ENCODE data around the gene ZFP36L1. TPM values are rescaled to one million over a fixed set of nuclear protein-coding genes. Genes with fewer than 3 reads are reported as not detected.
"Not testable (repeated sequence)": the region's sequence is repeated elsewhere in the genome, so short reads cannot be mapped to it uniquely, and the experiment has no call there.

ZFP36L1 gene
- total RNA-seq, 3 donors from 2014 or later, result 179 to 242 (median 210) TPM

DNA sequence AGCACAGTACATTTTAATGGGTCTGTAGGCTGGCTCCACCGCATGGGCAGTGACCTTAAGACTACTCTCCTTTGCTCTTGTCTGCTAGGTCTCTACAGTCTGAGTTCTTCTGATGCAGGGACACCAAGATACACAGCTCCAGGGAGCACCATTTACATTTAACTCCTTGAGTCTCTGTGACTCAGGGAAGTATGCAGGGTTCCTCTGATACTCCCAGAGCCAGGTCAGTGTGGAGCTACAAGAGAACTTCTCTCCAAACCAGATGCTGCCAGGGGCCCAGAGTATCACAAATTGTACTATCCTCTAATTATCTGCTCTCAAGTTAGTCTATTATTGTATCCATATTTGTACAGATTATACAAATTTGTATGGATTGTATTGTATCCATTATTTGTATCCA is 15.2 kb downstream of the ZFP36L1 start:
- Mint-ChIP-seq H3K4me1 (ENCODE audit: low read depth) (peaks cover 76% of the 10 kb centered on the region), H3K9me3 (no peaks in the 10 kb centered on the region), H3K36me3 (ENCODE audit: insufficient read depth) (peaks cover 2% of the 10 kb centered on the region), H3K4me3 (no peak overlapping the region), H3K27me3 (ENCODE audit: low read depth) (no peaks in the 10 kb centered on the region)
- DNase-seq (no peak), ATAC-seq (no peak)

- no peaks in the 10 kb centered on the region for H3K27me3 Mint-ChIP-seq (ENCODE audit: low read depth)
- ATAC-seq (no peak), DNase-seq (no peak)
- H3K9me3 Mint-ChIP-seq, result no peaks in the 10 kb centered on the region
- peaks cover 2% of the 10 kb centered on the region for H3K36me3 Mint-ChIP-seq (ENCODE audit: insufficient read depth)
- H3K4me3 Mint-ChIP-seq, result no peak overlapping the region
- peaks cover 75% of the 10 kb centered on the region for H3K4me1 Mint-ChIP-seq (ENCODE audit: low read depth)
These were observed 17.2 kb downstream of the ZFP36L1 start for GRCh38 chr14:68775614-68776126.

DNA sequence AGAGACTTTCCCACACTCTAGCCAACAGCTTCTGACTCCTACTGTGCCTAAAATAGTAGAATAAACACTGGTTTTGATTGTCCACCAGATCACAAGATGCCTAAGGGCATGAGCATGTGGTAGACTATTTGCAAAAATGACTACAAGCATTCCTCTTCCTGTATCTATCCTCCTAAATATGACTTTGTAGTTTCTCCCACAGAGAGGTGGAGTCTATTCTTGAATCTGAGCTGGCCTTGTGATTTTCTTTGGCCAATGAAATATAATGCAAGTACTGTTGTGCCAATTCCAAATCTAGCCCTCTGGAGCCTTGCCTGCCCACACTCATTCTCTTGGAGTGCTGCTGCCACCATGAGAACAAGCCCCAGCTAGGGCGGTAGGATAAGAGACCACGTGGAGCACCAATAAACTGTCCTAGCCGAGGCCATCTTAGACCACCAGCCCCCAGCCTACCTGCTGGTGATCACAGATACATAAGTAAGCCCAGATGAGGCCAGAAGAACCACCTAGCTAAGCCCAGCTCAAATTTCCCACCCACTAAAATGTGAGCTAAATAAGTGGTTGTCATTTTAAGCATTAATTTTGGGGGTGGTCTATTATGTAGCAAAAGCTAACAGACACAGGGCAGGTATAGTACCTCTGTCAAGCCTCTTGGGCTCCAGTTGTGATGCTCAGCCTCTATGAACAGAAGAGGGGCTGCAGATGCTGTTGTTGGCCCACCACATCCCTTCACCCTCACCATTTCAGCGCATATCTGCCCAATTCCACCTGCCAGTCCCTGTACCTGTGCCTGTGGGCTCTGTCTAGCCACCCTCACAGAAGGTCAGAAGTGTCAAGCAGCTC is 17.9 kb downstream of the ZFP36L1 start:
- no peaks in the 10 kb centered on the region for H3K27me3 Mint-ChIP-seq (ENCODE audit: low read depth)
- H3K4me1 Mint-ChIP-seq (ENCODE audit: low read depth), result peaks cover 74% of the 10 kb centered on the region
- peaks cover 2% of the 10 kb centered on the region for H3K36me3 Mint-ChIP-seq (ENCODE audit: insufficient read depth)
- ATAC-seq (no peak), DNase-seq (no peak)
- no peaks in the 10 kb centered on the region for H3K9me3 Mint-ChIP-seq
- H3K4me3 Mint-ChIP-seq, result no peak overlapping the region

DNA sequence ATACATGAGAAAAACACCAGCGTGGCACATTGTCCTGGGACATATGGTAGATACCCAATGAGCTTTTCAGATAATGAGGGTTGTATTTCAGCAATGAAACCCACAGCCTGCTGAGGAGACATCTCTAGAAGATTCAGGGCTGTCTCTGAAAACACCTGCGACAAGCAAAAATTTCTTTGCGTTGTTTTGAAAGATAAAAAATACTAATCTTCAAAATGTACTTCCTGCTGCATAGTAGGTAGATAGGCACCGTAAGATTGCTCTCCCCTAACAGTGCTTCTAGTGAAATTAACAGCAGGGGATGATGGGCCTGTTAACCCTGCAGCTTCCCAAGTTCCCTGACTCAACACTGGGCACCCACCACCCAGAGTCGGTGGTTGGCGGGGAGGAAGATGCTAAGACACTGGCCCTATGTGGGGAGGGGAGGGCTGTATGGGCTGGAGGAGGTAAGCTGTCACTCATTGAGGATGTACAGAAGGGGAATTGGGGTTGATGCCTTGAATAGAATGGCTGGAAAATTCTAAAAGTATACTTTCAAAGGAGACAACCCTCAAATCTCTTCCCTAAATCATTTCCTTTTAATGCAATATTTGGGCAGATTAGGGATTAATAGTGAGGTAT is 20.0 kb downstream of the ZFP36L1 start:
- ATAC-seq (peak in 1 of 2 donors; percentile 16), DNase-seq (no peak)
- Mint-ChIP-seq H3K4me3 (no peak overlapping the region), H3K36me3 (ENCODE audit: insufficient read depth) (peaks cover 2% of the 10 kb centered on the region), H3K4me1 (ENCODE audit: low read depth) (peaks cover 57% of the 10 kb centered on the region), H3K9me3 (no peaks in the 10 kb centered on the region), H3K27me3 (ENCODE audit: low read depth) (no peaks in the 10 kb centered on the region)

DNA sequence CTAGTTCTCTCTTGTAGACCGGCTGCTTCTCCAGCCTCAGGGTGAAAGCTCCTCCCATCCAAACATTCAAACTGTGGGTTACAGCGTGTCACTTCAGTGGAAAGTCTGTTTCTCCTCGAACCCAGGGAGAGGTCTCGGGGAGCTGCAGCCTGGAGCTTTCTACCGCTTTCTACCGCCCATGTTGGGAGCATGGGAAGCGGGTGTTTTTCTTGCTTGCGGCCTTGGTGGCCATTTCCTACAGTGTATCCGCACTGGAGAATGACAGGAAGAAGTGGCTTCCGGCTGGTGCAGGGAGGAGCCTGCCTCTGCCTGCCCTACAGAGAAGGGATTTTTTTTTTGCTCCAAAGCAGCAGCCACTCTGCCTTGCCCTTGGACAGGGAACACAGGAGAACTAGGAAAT is 21.2 kb downstream of the ZFP36L1 start:
- H3K4me3 Mint-ChIP-seq, result peak overlapping the region; percentile 26
- no peaks in the 10 kb centered on the region for H3K9me3 Mint-ChIP-seq
- no peak for DNase-seq
- ATAC-seq, result peak in 1 of 2 donors; percentile 46
- peaks cover 61% of the 10 kb centered on the region for H3K4me1 Mint-ChIP-seq (ENCODE audit: low read depth)
- peaks cover 2% of the 10 kb centered on the region for H3K36me3 Mint-ChIP-seq (ENCODE audit: insufficient read depth)
- H3K27me3 Mint-ChIP-seq (ENCODE audit: low read depth), result no peaks in the 10 kb centered on the region

- Mint-ChIP-seq H3K4me3 (no peak overlapping the region), H3K27me3 (ENCODE audit: low read depth) (no peaks in the 10 kb centered on the region), H3K36me3 (ENCODE audit: insufficient read depth) (peaks cover 2% of the 10 kb centered on the region), H3K4me1 (ENCODE audit: low read depth) (peaks cover 57% of the 10 kb centered on the region), H3K9me3 (no peaks in the 10 kb centered on the region)
- DNase-seq (no peak), ATAC-seq (peak in 1 of 2 donors; percentile 29)
These were observed 22.1 kb downstream of the ZFP36L1 start for GRCh38 chr14:68770553-68771286.

- H3K27me3 Mint-ChIP-seq (ENCODE audit: low read depth), result no peaks in the 10 kb centered on the region
- DNase-seq (no peak), ATAC-seq (no peak)
- no peak overlapping the region for H3K4me3 Mint-ChIP-seq
- peaks cover 2% of the 10 kb centered on the region for H3K36me3 Mint-ChIP-seq (ENCODE audit: insufficient read depth)
- no peaks in the 10 kb centered on the region for H3K9me3 Mint-ChIP-seq
- peaks cover 57% of the 10 kb centered on the region for H3K4me1 Mint-ChIP-seq (ENCODE audit: low read depth)
These were observed 22.8 kb downstream of the ZFP36L1 start for GRCh38 chr14:68770051-68770450.

DNA sequence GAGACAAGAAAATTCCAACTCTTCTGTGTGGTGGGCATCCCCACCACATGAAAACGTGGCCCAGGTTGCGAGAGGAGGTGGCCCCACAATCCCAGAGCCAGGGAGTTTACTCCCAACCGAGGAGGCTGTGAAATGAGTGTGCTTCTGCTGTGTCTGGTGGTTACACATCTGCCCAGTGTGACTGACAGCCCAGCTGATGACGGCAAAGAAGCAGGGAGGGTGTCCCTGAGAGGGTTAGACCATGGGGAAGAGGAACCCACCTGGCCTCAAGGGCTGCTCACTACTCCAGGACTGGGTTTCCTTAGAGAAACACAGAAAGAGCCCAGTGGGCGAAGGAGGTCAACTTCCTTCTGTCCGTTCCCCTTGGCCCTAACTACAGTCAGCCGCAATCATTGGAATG is 24.6 kb downstream of the ZFP36L1 start:
- Mint-ChIP-seq H3K36me3 (ENCODE audit: insufficient read depth) (no peaks in the 10 kb centered on the region), H3K27me3 (ENCODE audit: low read depth) (no peaks in the 10 kb centered on the region), H3K4me1 (ENCODE audit: low read depth) (peaks cover 52% of the 10 kb centered on the region), H3K4me3 (no peak overlapping the region), H3K9me3 (no peaks in the 10 kb centered on the region)
- DNase-seq (no peak), ATAC-seq (no peak)

DNA sequence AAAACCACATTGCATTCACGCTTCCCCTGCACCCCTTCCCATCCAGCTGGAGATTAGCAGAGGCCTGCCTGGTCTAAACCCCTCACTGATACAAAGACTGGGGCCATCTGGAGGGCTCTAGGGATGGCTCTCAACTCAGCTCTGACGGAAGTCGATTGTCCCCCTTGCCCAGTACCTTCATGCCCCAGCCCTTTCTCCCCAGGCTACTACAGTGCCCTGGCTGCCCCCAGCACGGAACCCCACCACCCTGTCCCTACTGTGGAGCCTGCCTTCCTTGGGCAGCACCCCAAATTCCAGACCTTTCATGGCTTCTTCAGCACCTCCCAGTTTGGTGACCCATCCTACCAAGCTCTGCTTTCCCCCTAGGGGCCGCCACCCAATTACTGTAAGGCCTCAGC is 25.6 kb downstream of the ZFP36L1 start:
- Mint-ChIP-seq H3K9me3 (no peaks in the 10 kb centered on the region), H3K27me3 (ENCODE audit: low read depth) (no peaks in the 10 kb centered on the region), H3K4me1 (ENCODE audit: low read depth) (peaks cover 43% of the 10 kb centered on the region), H3K36me3 (ENCODE audit: insufficient read depth) (no peaks in the 10 kb centered on the region), H3K4me3 (no peak overlapping the region)
- DNase-seq (no peak), ATAC-seq (no peak)

- H3K36me3 Mint-ChIP-seq (ENCODE audit: insufficient read depth), result no peaks in the 10 kb centered on the region
- no peak overlapping the region for H3K4me3 Mint-ChIP-seq
- H3K4me1 Mint-ChIP-seq (ENCODE audit: low read depth), result peaks cover 37% of the 10 kb centered on the region
- ATAC-seq, result peak; percentile 46 to 68
- no peaks in the 10 kb centered on the region for H3K27me3 Mint-ChIP-seq (ENCODE audit: low read depth)
- DNase-seq, result no peak
- H3K9me3 Mint-ChIP-seq, result no peaks in the 10 kb centered on the region
These were observed 26.3 kb downstream of the ZFP36L1 start for GRCh38 chr14:68766299-68767247.

DNA sequence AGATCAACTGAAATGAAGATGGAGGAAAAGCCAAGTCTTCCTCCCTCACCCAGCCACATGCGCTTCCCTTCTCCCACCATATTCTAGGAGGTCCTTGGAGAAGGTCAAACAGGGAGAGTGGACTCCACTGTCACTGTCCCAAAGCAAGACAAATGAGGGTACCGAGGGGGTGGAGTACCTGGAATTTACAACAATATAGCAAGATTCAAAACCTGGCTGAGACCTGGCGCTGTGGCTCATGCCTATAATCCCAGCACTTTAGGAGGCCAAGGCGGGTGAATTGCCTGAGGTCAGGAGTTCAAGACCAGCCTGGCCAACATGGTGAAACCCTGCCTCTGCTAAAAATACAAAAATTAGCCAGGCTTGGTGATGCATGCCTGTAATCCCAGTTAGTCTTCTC is 29.0 kb downstream of the ZFP36L1 start:
- DNase-seq; ATAC-seq; H3K9me3 Mint-ChIP-seq; H3K27me3 Mint-ChIP-seq (ENCODE audit: low read depth); H3K36me3 Mint-ChIP-seq (ENCODE audit: insufficient read depth); H3K4me3 Mint-ChIP-seq: not testable (repeated sequence)
- peaks cover 25% of the 10 kb centered on the region for H3K4me1 Mint-ChIP-seq (ENCODE audit: low read depth)

- H3K4me1 Mint-ChIP-seq (ENCODE audit: low read depth), result peaks cover 22% of the 10 kb centered on the region
- H3K36me3 Mint-ChIP-seq (ENCODE audit: insufficient read depth), result no peaks in the 10 kb centered on the region
- no peak overlapping the region for H3K4me3 Mint-ChIP-seq
- ATAC-seq, result no peak
- H3K27me3 Mint-ChIP-seq (ENCODE audit: low read depth), result no peaks in the 10 kb centered on the region
- H3K9me3 Mint-ChIP-seq, result no peaks in the 10 kb centered on the region
- DNase-seq, result no peak
These were observed 29.7 kb downstream of the ZFP36L1 start for GRCh38 chr14:68762953-68763764.

GRCh38 chr14:68761391-68761790 is 31.5 kb downstream of the ZFP36L1 start:
- no peak for ATAC-seq
- Mint-ChIP-seq H3K27me3 (ENCODE audit: low read depth) (no peaks in the 10 kb centered on the region), H3K4me1 (ENCODE audit: low read depth) (peaks cover 26% of the 10 kb centered on the region), H3K36me3 (ENCODE audit: insufficient read depth) (no peaks in the 10 kb centered on the region), H3K9me3 (no peaks in the 10 kb centered on the region), H3K4me3 (no peak overlapping the region)
- DNase-seq, result no peak
